Esophagus squamous epithelium (tissue), 5 donors: Measurements from ENCODE around the gene UBE2Q1. TPM values are rescaled to one million over a fixed set of nuclear protein-coding genes. Genes with fewer than 3 reads are reported as not detected.

Source experiments
- DNase-seq: peaks from one replicate; lab custom pipeline; 2025; lab: John Stamatoyannopoulos, UW
- H3K27ac ChIP-seq, 4 donors: fragments of 200-600 bp; sonication (generic); one replicate each; pipeline ENCODE4 v1.5.1; 2016 to 2019; ENCODE audit warnings: mild to moderate bottlenecking in 1 of 4
- H3K27me3 ChIP-seq, 4 donors: fragments of 200-600 bp; sonication (generic); 1 replicate in 3 of 4; 2 replicates in 1 of 4; pipeline versions ENCODE4 v1.5.1 to v1.6.0; 2017 to 2021; ENCODE audit warnings: antibody characterized with exemption in 1 of 4
- H3K36me3 ChIP-seq, 3 donors: fragments of 200-600 bp; sonication (generic); one replicate each; pipeline ENCODE4 v1.5.1; 2016 to 2019
- H3K4me1 ChIP-seq, 3 donors: fragments of 200-600 bp; sonication (generic); one replicate each; pipeline ENCODE4 v1.5.1; 2017 to 2019
- H3K4me3 ChIP-seq, 4 donors: fragments of 200-600 bp; sonication (generic); 1 replicate in 3 of 4; 2 replicates in 1 of 4; pipeline ENCODE4 v1.5.1; 2016 to 2019; ENCODE audit warnings: mild to moderate bottlenecking in 2 of 4, moderate library complexity in 1 of 4
- H3K9me3 ChIP-seq, 3 donors: fragments of 200-600 bp; sonication (generic); one replicate each; pipeline ENCODE4 v1.5.1; 2016 to 2019
- POLR2A ChIP-seq, 4 donors: fragments of 450-650 bp; IDR thresholded peaks; one replicate each; pipeline ENCODE4 v1.6.1; 2017; ENCODE audit warnings: antibody characterized with exemption in 4 of 4, mild to moderate bottlenecking in 4 of 4, moderate library complexity in 3 of 4
- WGBS, 2 donors: methylation state at CpG; one replicate each; pipeline ENCODE4 v1.1.5; 2018; 5-methylcytosine and 5-hydroxymethylcytosine counted together
- intact Hi-C: fragments of 100-400 bp; cut with DNase I; formaldehyde crosslinking; loops from one replicate; pipeline ENCODE4 v1.15.0; 2022
- total RNA-seq, 4 donors: library from RNA; depleted of rRNA; stranded (reverse); fragments of >200 nt; gene quantifications; one replicate each; pipeline ENCODE4 v1.1.0, GENCODE V29; 2016
- TF ChIP-seq, protein P1 (sequence below), 6 experiments: fragments of 450-650 bp in 4 of 6; fragments of 200-600 bp in 2 of 6; sonication (generic) in 2 of 6; IDR thresholded peaks; one replicate each; pipeline ENCODE4 v1.5.1; 2016 to 2019; ENCODE audit warnings: antibody characterized with exemption in 6 of 6, mild to moderate bottlenecking in 4 of 6, moderate library complexity in 4 of 6
- donor health status: DM: yes; HTN: yes; CAD: no.

Gene UBE2Q1
- total RNA-seq, 4 donors from 2014 or later, result 17.8 to 27.9 (median 24.3) TPM

DNA sequence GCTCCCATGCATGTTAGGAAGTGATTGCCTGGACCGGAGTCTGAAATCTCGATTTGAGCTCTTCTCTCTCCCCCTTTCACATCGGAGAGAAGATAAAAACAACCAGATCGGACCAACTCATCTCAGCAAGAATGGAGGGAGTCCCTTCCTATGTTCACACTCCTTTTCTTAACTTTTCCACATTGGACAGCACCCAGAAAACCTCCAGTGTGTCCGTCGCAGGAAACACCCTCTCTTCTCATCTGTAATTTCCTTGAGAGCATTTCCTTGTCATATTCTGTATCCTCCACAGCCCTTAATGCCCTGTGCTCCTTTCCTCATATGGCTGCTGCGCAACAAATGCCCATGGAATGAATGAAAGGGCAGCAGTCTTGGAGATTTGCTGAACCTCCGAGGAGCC lies 57.9 kb downstream of the UBE2Q1 start:
- Histone ChIP-seq H3K4me1 (peaks cover 10 to 45% (median 12%) of the 10 kb centered on the region in 3 donors), H3K9me3 (no peaks in the 10 kb centered on the region), H3K27me3 (peaks cover 0 to 70% (median 7%) of the 10 kb centered on the region in 4 donors), H3K36me3 (no peaks in the 10 kb centered on the region), H3K27ac (peak overlapping the region in 3 of 4 donors; percentile 29 to 83 (median 30)), H3K4me3 (peak overlapping the region; percentile 0 to 77 (median 48))
- intact Hi-C loops, result no loop called here
- DNase-seq, result no peak
- WGBS, 2 donors, result 84% methylated on average over 8 of the region's 8 CpGs
- TF ChIP-seq, protein P1, sequence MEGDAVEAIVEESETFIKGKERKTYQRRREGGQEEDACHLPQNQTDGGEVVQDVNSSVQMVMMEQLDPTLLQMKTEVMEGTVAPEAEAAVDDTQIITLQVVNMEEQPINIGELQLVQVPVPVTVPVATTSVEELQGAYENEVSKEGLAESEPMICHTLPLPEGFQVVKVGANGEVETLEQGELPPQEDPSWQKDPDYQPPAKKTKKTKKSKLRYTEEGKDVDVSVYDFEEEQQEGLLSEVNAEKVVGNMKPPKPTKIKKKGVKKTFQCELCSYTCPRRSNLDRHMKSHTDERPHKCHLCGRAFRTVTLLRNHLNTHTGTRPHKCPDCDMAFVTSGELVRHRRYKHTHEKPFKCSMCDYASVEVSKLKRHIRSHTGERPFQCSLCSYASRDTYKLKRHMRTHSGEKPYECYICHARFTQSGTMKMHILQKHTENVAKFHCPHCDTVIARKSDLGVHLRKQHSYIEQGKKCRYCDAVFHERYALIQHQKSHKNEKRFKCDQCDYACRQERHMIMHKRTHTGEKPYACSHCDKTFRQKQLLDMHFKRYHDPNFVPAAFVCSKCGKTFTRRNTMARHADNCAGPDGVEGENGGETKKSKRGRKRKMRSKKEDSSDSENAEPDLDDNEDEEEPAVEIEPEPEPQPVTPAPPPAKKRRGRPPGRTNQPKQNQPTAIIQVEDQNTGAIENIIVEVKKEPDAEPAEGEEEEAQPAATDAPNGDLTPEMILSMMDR (IDR thresholded peaks at IDR 0.05), result no peak
- TF ChIP-seq POLR2A (IDR thresholded peaks at IDR 0.05), result no peak

GRCh38 chr1:154499446-154499845 lies 59.0 kb downstream of the UBE2Q1 start:
- H3K4me3 ChIP-seq, result peak overlapping the region in 3 of 4 donors; percentile 41 to 77 (median 56)
- intact Hi-C loops, result loop anchor here (10.0 kb wide), 1 partner anchor 45 kb away; no protein-coding TSS in a partner anchor
- WGBS, 2 donors, result 81 to 92% methylated on average over 1 of the region's 1 CpG
- H3K36me3 ChIP-seq, result no peaks in the 10 kb centered on the region
- H3K27ac ChIP-seq, result no peak overlapping the region
- peaks cover 10 to 56% (median 12%) of the 10 kb centered on the region in 3 donors for H3K4me1 ChIP-seq
- no peak for DNase-seq
- TF ChIP-seq, protein P1 (IDR thresholded peaks at IDR 0.05), result no peak
- TF ChIP-seq POLR2A (IDR thresholded peaks at IDR 0.05), result no peak
- peaks cover 0 to 63% (median 7%) of the 10 kb centered on the region in 4 donors for H3K27me3 ChIP-seq
- no peaks in the 10 kb centered on the region for H3K9me3 ChIP-seq

Other genes with a start within 250 kb of the UBE2Q1 start
- not detected for gene AQP10, start 237.6 kb downstream of the UBE2Q1 start, total RNA-seq
- gene ATP8B2, start 233.1 kb downstream of the UBE2Q1 start, total RNA-seq, result 10 to 100 TPM in 2 of 4 donors, 1 to 10 TPM in 2; 2.4 to 55.5 (median 11.1) TPM
- 10 to 100 TPM in 1 of 4 donors, 1 to 10 TPM in 3; 6.4 to 47.7 (median 8.1) TPM for gene IL6R, start 153.3 kb downstream of the UBE2Q1 start, total RNA-seq
- gene TDRD10, start 56.4 kb downstream of the UBE2Q1 start, total RNA-seq, result 1 to 10 TPM in 1 of 4 donors, under 1 TPM in 1, not detected in 2; 0.26 to 2.7 TPM
- 10 to 100 TPM in 1 of 4 donors, 1 to 10 TPM in 1, under 1 TPM in 2; 0.19 to 13.4 (median 4.1) TPM for gene SHE, start 56.2 kb downstream of the UBE2Q1 start, total RNA-seq
- under 1 TPM; 0.11 to 0.38 (median 0.16) TPM for gene CHRNB2, start 9.1 kb upstream of the UBE2Q1 start, total RNA-seq
- gene ADAR, start 49.5 kb upstream of the UBE2Q1 start, total RNA-seq, result 10 to 100 TPM; 45.2 to 68.5 (median 59.2) TPM